ENCODE measurements around the gene PLXNA4.

PLXNA4 gene

DNA sequence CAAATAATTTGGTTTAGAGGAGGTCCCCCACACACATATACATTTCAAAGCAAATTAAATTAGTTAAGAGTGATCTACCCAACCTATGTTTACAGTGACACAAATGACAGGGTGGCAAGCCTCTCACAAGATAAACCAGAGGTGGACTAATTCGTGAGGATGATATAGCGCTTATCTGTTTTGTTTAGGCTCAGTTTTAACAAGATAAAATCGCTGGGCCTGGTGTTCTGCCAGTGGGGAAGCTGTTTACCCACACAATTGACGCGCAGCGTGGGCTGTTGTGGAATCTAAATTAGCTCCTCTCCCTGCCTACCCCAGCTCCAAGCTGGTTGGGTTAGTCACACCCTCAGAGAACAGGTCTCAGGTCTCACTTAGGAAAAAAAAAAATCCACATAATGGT, 16.7 kb upstream of the PLXNA4 start:
- no peak for DNase-seq (ENCODE audit: extremely low read depth in 1 of 2, low read depth in 1 of 2)

DNA sequence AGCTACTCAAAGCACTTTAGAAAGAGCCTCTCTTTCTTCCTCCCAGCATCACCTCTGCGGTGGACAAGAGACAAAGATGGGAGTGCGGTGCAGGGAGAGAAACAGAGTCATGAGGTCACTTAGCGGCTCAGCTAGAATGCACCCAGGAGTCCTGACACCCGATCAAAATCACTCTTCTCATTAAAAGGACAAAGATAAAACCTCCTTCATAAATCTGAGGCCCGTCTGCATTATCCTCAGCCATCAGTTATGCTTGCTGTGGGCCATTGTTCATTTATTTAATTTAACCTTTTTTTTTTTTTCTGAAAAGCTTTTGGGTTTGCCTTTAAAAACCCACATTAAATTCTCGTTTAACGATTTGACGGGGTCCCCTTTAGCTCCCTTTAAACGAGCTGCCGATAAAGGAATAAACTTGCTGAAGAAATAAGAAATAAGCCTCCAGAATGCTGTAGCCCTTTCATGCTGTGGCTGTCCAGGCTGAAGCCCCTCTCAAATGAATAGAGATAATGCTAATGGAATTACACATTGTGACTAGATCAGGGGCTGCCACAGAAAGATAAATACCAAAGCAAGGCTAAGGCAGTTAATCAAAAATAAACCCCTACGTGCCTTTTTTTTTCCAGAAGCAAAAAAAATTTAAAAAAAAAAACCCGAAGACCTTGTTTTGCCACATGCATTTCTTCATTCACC, 16.1 kb upstream of the PLXNA4 start:
- no peak for DNase-seq (ENCODE audit: extremely low read depth in 1 of 2, low read depth in 1 of 2)

DNA sequence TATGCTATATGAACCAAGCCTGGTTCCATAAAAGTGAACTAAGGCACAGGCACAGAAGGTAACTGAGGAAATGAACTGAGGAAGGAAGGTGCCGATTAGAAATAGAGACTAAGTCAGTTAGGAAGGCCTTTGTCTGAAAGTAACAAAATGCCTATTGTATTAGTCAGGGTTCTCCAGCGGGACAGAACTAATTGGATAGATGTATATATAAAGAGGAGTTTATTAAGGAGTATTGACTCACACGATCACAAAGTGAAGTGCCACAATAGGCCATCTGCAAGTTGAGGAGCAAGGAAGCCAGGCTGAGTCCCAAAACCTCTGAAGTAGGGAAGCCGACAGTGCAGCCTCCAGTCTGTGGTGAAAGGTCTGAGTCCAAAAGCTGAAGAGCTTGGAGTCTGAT, 13.9 kb upstream of the PLXNA4 start:
- no peak for DNase-seq (ENCODE audit: extremely low read depth in 1 of 2, low read depth in 1 of 2)

DNA sequence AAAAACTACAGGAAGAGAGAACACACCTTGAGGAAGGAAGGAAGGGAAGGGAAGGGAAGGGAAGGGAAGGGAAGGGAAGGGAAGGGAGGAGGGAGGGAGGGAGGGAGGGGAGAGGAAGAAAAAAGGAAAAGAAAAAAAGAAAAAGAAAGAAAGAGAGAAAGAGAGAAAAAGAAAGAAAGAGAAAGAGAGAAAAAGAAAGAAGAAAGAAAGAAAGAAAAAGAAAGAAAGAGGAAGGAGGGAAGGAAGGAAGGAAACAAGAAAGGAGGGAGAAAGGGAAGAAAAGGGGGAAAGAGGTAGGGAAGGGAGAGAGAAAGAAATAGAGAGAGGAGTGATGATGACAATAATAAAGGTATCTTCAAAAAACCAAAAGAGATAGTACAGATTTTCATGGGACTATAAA, 12.3 kb upstream of the PLXNA4 start:
- no peak for DNase-seq (ENCODE audit: extremely low read depth in 1 of 2, low read depth in 1 of 2)

DNA sequence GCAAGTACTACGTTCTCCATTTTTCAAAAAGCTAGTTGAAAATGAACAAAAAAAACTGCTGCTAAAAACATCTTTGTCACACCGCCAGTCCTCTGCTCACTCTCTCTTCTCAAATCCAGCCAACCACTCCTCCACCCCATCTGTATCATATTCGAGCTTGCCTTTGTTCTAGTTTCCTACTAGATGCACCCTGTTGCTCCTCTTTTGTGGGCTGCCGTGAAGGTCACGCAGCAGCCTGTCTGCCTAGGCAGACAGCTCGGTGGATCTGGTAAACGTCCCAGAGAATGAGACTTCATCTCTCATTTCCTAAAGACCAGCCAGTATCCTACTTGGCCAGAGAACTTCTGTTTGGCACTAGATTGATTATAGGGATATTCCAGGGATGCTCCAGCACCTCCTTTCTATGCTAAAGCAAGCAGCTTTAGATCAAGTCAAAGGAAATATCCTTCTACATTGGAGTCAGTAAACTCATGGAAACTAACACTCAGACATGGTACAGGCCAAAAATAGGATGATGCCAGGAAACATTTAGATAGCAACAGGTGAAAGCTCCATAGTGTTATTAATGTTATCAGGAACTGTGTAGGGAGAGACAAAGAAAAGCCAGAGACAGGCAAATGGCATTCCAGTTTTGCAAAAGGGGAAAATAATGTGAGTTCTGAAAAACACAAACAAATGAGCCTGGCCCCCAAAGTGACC, 8.7 kb upstream of the PLXNA4 start:
- no peak for DNase-seq (ENCODE audit: extremely low read depth in 1 of 2, low read depth in 1 of 2)

DNA sequence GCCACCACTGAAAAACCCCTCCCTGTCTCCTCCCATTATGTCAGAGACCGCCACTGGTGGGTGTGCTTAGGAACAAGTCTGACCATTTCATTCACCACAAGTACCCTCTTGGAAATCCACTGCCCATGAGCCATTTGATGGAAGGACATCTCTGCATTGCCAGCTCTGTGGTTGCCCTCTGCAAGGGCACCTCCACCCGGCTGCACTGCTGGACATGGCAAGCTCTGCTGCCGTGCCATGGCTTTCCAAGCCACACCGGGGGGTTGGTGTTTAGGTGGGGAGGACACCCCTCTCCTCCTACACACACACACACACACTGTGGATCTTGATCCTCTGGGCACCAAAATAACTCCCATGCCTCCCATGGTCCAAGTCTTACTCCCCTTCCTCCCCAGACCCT, 5.2 kb upstream of the PLXNA4 start:
- DNase-seq (ENCODE audit: extremely low read depth in 1 of 2, low read depth in 1 of 2), result no peak

DNA sequence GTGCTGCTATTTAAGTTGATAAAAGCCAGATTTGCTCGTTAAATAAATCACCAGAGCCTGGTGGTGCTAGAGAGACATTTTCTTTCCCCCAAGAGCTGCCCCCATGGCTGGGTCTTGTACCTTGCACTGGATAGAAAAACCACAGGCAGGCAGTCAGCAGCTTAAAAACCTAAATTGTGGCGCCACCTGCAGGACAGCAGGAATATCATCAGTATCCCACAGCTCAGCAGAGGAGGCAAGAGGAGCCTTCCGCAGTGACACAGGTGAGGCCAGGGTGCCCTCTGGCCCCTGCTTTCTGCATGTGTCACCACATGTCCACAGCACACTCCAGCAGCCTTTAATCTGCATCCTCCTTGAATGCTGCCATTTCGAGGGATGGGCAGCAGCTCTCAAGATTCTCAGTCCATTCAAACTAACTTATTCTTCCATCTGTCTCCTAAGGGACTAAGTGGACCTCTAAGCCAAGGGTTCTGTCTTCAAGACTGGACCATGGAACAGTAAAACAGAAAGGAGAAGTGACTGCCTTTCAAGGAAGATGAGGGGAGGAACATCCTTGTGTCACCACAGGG, 4.5 kb upstream of the PLXNA4 start:
- DNase-seq (ENCODE audit: extremely low read depth in 1 of 2, low read depth in 1 of 2), result peak; percentile 23 to 47

DNA sequence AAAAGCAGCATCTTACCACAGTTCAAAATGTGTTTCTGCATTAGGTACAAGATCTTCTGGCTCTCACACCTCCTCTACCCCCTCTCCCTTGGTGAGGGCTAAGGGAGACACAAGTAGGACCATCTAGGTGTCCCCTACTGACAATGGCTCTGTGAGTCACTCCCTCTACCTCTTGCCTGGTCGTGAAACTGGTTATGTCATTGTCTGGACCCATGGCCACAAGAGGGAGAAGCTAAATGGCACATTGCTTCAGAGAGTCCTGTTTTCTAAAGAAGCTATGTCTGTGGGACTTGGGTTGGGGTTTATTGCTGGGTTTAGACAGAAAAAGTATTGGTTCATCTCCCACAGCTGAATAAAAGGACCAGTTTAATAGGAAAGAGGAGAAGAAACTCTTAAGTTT, 4.0 kb upstream of the PLXNA4 start:
- DNase-seq (ENCODE audit: extremely low read depth in 1 of 2, low read depth in 1 of 2), result no peak

DNA sequence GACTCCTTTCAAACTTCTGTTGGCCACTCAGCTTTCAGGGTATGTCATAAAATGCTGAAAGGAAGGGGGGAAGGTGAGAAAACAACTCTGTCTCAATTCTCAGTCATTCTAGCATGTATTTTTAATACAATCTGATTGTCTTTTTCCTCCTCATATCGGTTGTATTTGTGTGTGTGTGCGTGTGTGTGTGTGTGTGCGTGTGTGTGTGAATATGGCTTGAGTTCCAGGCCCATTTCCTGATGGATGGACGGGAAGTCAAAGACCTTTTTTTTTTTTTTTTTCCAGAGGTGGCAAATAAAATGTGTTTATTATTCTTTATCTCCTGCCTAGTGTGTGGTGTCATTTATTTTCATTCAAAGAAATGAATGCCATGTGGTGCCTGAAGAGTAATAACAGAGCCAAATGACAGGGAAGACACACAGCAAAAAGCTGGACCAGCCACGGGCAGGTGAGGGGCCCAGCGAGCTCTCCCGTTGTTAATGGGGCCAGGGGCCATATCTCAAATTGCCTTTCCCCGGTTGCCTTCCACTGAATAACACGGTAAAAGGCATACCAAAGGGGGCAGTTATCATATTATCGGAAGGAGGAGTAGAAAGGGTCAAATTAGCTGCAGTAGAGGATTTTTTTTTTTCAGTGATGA, 3.1 kb upstream of the PLXNA4 start:
- no peak for DNase-seq (ENCODE audit: extremely low read depth in 1 of 2, low read depth in 1 of 2)

DNA sequence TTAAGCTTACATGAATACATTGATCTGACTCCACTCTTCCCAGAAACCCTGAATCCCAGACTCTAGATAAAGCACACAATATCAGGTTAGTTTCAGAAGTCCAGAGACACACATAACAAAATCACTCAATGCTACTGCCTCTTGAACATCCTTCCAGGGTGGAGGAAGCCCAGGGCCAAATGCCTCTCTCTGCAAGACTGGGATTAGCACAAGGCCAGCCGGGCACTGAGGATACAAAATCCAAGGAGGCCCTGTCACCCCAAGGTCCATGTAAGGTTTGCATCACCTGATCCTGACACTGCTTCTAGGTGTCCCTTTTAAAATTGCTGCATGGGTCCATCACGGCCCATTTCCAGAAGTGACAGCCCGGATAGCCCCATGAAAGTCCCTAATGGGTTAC, 2.6 kb upstream of the PLXNA4 start:
- DNase-seq (ENCODE audit: extremely low read depth in 1 of 2, low read depth in 1 of 2), result no peak

DNA sequence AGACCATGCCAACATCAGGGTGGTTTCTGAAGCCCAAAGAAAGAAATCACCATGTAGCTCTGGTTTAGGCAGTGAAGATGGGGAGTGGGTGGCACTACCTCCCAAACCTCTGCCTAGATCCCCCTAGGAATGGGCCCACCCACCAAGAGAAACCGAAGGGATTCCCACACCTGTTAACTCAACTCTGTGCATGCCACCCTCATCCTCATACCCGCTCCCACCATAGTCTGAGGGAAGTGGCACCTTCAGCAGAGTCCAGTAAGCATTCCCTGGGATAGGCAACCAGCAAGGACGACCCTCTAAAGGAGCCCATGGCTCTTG, 1.7 kb upstream of the PLXNA4 start:
- DNase-seq (ENCODE audit: extremely low read depth in 1 of 2, low read depth in 1 of 2), result no peak

DNA sequence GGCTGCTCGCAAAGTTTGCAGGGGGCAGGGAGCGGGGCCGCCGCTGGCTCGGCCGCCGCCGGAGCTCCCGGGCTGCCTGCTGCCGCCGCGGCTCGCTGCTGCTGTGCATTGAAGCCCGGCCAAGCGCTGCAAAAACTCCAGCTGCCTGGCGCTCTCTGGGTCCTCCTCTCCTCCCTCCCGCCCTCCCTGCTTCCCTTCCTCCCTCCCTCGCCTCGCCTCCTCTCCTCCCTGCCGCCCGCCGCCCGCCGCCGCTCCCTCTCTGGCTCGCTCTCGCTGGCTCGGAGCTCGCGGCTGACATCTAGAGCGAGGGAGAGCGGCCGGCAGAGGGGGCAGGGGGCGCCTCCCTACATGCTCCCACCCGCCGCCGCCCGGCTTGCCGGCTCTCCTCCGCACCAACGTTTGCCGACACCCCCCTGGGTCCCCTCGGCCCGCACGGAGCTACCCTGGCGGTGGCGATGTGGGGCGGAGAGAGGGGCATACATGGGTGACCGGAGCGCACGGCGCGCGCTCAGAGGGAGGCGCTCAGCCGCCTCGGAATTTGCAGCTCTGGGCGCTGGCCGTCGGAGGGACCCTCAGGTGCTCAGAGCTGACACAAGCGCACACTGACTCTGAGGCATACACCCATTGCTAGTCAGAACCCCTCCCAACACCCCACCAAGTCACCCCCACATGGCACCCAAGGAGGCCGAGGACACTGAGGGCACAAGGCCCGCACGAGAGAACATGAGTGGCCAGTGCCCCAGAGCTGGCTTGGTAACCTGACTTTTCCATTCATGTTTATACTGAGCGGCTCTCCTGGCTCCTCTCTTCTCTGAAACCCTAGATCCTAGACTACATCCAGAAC, 1.2 kb upstream of the PLXNA4 start:
- no peak for DNase-seq (ENCODE audit: extremely low read depth in 1 of 2, low read depth in 1 of 2)

DNA sequence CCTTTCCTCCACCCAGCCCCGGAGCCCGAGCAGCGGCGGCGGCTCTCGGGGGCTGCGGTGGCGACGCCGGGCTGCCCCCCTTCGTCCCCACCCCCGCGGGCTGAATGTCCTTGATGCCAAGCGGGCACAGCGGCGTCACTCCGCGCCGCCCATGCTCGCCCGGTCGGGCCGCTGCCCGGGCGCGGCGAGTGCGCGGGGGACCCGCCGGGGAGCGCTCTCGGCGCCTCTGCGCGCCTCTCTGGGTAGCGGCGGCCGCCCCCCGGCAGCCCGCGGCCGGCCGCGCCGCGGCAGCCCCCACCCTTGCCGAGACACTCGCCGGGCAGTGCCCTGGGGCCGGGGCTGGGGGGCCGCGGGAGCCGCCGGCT, 433 bp upstream of the PLXNA4 start:
- no peak for DNase-seq (ENCODE audit: extremely low read depth in 1 of 2, low read depth in 1 of 2)

DNA sequence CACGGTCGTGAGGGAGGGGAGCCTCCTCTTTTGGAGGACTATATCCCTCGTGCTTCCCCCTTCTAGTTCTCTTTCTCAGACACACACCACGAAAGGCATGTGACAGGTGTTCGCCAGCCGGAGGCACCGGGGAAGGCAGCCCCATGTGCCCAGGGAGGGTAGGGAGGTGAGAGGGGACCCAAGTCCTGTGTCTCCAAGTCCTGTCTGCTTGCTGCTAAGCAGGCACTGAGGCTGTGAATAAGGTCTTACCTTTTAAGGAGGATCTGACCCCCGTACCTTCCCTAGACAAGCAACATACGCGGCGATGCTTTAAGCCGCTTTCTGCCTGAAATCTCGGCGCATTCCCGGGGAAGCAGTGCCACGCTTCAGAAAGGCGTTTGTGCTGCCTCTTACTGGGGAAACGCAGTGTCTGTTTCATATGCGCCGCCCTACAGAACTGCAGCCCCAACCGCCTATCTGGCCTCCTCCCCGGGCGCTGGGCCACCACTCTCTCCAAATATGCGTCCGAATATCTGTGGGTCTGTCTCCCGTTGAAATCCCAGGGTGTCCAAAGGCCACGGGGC, 770 bp downstream of the PLXNA4 start:
- no peak for DNase-seq (ENCODE audit: extremely low read depth in 1 of 2, low read depth in 1 of 2)

DNA sequence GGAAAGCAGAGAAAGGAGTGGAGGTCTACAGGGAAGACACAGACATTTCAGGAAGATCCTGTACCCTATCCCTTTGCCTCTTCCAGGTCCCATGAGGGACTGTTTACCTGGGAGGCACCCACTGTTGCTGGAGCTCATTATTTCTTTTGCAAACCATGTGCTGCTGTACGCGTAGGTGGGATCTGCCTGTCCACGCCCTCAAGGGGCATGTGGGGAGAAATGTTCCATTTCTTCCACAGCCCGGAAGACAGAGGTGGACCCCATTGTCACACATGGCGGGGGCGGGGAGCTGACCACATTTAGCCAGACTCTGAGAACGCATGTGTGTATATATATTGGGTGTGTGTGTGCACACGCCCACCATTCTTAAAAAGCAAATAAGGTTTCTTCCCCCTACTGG, 2.0 kb downstream of the PLXNA4 start:
- DNase-seq (ENCODE audit: extremely low read depth in 1 of 2, low read depth in 1 of 2), result no peak

DNA sequence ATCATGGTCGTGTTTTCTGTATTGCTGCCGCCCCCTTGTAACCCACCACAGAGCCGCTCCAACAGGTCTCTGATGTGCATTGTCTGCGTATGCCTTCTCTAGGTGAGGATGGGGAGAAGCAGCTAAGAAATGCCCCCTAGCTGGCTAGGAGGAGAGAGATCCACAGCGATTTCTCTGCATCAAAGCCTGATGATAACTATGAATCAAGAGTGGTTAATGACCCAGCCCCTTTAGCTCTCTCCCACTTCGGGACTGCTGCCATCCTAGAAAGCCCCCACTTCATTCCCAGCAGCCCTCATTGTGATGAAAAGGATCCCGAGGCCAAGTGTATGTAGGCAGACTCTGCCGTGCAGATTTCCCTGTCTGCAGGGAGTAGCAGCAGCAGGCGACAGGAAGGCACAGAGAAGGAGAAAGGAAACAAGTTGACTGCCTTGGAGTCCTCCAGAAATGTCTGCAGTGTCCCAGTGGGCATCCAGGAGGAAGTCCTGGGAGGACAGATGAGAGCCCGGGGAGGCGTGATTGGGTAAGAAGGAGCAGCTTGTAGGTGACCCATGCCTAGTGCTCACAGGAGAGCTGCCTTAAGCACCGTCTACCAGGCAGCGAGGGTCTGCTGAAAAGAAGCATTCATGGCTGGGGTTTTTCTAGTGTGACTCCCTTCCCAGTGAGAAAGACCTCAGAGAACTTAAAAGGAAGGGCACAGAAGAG, 2.9 kb downstream of the PLXNA4 start:
- DNase-seq (ENCODE audit: extremely low read depth in 1 of 2, low read depth in 1 of 2), result no peak

DNA sequence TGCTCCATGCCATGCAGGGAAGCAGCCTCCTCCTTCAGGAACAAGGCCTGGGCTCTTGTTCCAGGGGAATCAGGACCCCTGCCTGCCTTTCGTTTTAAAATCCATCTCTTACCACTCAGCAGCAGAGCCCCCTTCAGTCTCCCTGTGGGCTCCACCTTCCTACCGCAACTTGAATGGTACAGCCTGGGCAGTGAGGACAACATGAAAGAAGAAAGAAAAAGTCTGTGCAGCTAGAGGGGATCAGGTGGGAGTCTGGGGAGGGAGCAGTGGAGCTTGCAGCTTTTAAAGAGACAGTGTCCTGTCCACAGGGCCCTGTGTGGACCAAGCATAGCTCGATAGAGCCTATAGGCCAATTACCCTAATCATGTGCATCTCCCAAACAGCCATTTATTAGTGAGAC, 3.7 kb downstream of the PLXNA4 start:
- no peak for DNase-seq (ENCODE audit: extremely low read depth in 1 of 2, low read depth in 1 of 2)

DNA sequence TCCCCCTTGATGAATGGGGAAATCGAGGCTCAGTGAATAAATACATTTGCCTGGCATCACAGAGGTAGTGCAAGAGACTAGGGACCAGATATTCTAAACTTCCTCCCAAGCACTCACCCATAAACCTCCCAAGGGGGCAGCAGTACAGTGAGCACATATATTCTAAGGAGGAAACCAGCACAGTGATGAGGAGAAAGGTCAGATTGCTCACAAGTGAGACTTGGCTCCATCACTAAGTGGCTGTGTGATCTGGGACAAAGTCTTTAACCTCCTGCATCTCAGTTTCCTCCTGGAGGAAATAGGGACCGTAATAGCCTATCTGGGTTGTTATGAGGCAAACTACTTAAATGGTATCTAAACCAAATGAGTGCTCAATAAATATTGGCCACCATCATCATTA, 4.3 kb downstream of the PLXNA4 start:
- no peak for DNase-seq (ENCODE audit: extremely low read depth in 1 of 2, low read depth in 1 of 2)

DNA sequence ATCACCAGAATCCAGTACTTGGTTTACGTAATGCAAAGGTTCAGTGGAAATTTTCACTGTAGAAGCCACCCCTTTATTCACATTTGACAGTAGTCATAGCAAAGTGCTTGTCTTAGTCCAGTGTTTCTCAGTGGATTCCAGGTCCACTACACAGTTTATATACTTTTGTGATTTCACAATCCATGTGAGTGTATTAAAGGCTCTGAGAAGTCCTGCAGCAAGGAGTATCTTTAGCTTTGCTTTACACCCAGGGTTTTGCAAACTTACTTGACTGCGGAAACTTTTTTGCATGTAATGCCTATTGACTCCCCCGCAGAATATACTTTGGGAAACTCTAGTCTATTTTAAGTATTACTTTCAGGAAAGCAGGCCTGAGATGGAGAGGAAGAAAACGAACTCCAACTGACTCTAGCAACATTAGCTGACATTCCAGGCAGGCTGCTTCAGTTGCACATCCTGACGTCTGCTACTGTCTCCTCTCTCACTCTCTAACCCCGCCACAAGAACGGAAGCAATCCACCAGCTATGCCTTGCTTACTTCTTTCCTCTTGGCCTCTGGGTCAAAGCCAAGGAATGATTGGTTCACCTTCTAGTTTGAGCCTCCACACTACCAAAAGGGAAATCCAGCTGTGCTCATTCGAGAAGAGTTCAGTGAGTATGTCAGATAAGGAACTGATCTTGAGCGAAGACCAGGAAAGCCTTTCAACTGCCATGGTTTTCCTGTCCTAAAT, 6.2 kb downstream of the PLXNA4 start:
- DNase-seq (ENCODE audit: extremely low read depth in 1 of 2, low read depth in 1 of 2), result no peak

DNA sequence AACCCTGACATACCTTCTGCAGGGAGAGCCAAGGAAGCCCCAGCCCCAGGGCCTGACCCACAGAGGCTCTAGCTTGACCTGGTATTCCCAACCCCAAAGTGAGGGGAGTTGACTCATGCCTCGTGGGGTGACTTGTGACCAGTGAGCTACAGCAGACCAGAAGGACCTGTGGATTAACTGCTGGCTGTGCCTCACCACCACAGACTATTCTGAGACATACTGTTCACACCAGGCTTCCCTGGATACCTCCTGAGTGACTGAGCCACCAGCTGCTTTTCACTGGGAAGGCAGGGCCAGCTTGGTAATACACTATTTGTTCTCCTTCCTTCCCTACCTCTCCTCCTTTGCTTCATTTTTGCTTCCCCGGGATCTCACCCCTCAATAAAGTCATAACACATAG, 7.3 kb downstream of the PLXNA4 start:
- DNase-seq (ENCODE audit: extremely low read depth in 1 of 2, low read depth in 1 of 2), result no peak

Measured in stimulated activated CD8-positive, alpha-beta memory T cell treated with anti-CD3 and anti-CD28 coated beads, Interleukin-7, amount 100 ng/mL, for 48 hours (primary cell).